BLaER1 (cell line): Measurements from ENCODE around the gene ATG7.
"Not testable (repeated sequence)": the region's sequence is repeated elsewhere in the genome, so short reads cannot be mapped to it uniquely, and the experiment has no call there.

ENCODE experiments used
- H3K27ac ChIP-seq: shearing (Covaris generic); formaldehyde crosslinking; 2 replicates; pipeline ENCODE4 v1.8.1; 2022
- H3K27me3 ChIP-seq: shearing (Covaris generic); formaldehyde crosslinking; 2 replicates; pipeline ENCODE4 v1.8.1; 2022
- H3K36me3 ChIP-seq: shearing (Covaris generic); formaldehyde crosslinking; 2 replicates; pipeline ENCODE4 v1.8.1; 2022
- H3K4me1 ChIP-seq: shearing (Covaris generic); formaldehyde crosslinking; 2 replicates; pipeline ENCODE4 v1.8.1; 2022
- H3K4me2 ChIP-seq: shearing (Covaris generic); formaldehyde crosslinking; 2 replicates; pipeline ENCODE4 v1.8.1; 2022
- H3K4me3 ChIP-seq: shearing (Covaris generic); formaldehyde crosslinking; 2 replicates; pipeline ENCODE4 v1.8.1; 2022
- H3K9ac ChIP-seq: shearing (Covaris generic); formaldehyde crosslinking; 2 replicates; pipeline ENCODE4 v1.8.1; 2022
- H3K9me3 ChIP-seq: shearing (Covaris generic); formaldehyde crosslinking; 2 replicates; pipeline ENCODE4 v1.8.1; 2022
- H4K20me1 ChIP-seq: shearing (Covaris generic); formaldehyde crosslinking; 2 replicates; pipeline ENCODE4 v1.8.1; 2022
- Cebpa-rat ChIP-seq: shearing (Covaris generic); IDR thresholded peaks from 2 replicates; pipeline ENCODE4 v1.8.1; 2022

Gene ATG7

GRCh38 chr3:11434017-11434526 is 161.9 kb downstream of the ATG7 start:
- no peak for TF ChIP-seq Cebpa-rat
- Histone ChIP-seq H3K4me2 (no peak overlapping the region), H4K20me1 (no peaks in the 10 kb centered on the region), H3K27me3 (no peaks in the 10 kb centered on the region), H3K27ac (no peak overlapping the region), H3K4me1 (no peaks in the 10 kb centered on the region), H3K9ac (no peak overlapping the region), H3K4me3 (no peak overlapping the region), H3K9me3 (no peaks in the 10 kb centered on the region), H3K36me3 (no peaks in the 10 kb centered on the region)

DNA sequence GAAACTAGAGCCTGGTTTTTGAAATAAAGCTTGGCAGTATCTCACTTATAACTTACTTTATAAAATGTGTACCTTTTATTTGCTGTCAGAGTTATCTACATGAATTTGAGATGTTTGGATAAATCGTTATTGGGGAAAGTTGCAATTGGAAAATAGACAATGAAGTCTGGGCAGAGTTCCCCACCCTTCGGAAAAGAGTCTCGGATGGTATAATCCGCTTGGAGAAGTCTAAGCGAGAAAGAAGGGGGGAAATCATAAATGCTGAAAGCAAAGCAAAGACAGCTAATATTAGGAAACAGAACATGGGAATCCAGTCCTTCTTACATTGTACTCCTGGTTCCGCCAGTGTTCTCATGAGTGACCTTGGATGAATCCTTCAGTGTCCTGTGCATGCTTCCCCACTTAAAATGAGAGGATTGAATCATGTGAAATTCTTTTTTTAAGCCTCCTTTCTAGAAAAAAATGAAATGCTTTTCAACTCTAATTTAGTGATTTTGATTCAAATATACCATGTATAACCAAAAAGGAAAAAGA is 162.4 kb downstream of the ATG7 start:
- H3K27me3 ChIP-seq, result no peaks in the 10 kb centered on the region
- no peak overlapping the region for H3K4me3 ChIP-seq
- TF ChIP-seq Cebpa-rat, result no peak
- no peaks in the 10 kb centered on the region for H3K9me3 ChIP-seq
- H3K4me1 ChIP-seq, result no peaks in the 10 kb centered on the region
- H4K20me1 ChIP-seq, result no peaks in the 10 kb centered on the region
- no peaks in the 10 kb centered on the region for H3K36me3 ChIP-seq
- H3K9ac ChIP-seq, result no peak overlapping the region
- H3K27ac ChIP-seq, result no peak overlapping the region
- no peak overlapping the region for H3K4me2 ChIP-seq

- no peaks in the 10 kb centered on the region for H3K4me1 ChIP-seq
- H3K9me3 ChIP-seq, result no peaks in the 10 kb centered on the region
- TF ChIP-seq Cebpa-rat, result no peak
- H3K27me3 ChIP-seq, result no peaks in the 10 kb centered on the region
- H3K4me2 ChIP-seq, result no peak overlapping the region
- no peaks in the 10 kb centered on the region for H4K20me1 ChIP-seq
- H3K27ac ChIP-seq, result no peak overlapping the region
- no peaks in the 10 kb centered on the region for H3K36me3 ChIP-seq
- H3K9ac ChIP-seq, result no peak overlapping the region
- H3K4me3 ChIP-seq, result no peak overlapping the region
Observed at GRCh38 chr3:11435440-11436165, 163.4 kb downstream of the ATG7 start.

DNA sequence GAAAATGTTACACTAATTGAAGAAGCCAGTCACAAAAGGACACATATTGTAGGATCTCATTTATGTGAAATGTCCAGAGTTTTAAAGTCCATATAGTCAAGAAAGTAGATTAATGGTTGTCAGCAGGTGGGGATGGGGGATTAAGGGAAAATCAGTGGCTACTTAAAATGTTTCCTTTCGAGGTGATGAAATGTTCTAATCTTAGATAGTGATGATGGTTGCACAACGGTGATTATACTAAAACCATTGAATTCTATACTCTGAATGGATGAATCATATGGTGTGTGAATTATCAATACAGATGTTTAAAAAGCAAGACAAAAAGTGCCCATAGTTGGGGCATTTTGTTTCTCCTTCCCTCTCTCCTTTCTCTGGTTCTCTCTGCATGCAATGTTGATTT is 164.6 kb downstream of the ATG7 start:
- H3K36me3 ChIP-seq, result peaks cover 2% of the 10 kb centered on the region; the same call in 1 of the 2 replicates
- H3K4me3 ChIP-seq, result no peak overlapping the region
- no peak overlapping the region for H3K9ac ChIP-seq
- no peak overlapping the region for H3K4me2 ChIP-seq
- H3K27ac ChIP-seq, result no peak overlapping the region
- no peaks in the 10 kb centered on the region for H3K27me3 ChIP-seq
- TF ChIP-seq Cebpa-rat, result no peak
- H3K9me3 ChIP-seq, result no peaks in the 10 kb centered on the region
- H3K4me1 ChIP-seq, result no peaks in the 10 kb centered on the region
- no peaks in the 10 kb centered on the region for H4K20me1 ChIP-seq

GRCh38 chr3:11437506-11437905 is 165.3 kb downstream of the ATG7 start:
- Histone ChIP-seq H3K27ac (no peak overlapping the region), H3K4me3 (no peak overlapping the region), H3K4me2 (no peak overlapping the region), H3K9me3 (no peaks in the 10 kb centered on the region), H3K27me3 (no peaks in the 10 kb centered on the region), H3K4me1 (no peaks in the 10 kb centered on the region), H3K36me3 (peaks cover 5% of the 10 kb centered on the region; the same call in 1 of the 2 replicates), H4K20me1 (no peaks in the 10 kb centered on the region), H3K9ac (no peak overlapping the region)
- TF ChIP-seq Cebpa-rat, result no peak

GRCh38 chr3:11438646-11439045 is 166.4 kb downstream of the ATG7 start:
- Histone ChIP-seq H3K4me2 (no peak overlapping the region), H3K4me1 (no peaks in the 10 kb centered on the region), H4K20me1 (no peaks in the 10 kb centered on the region), H3K9ac (no peak overlapping the region), H3K4me3 (no peak overlapping the region), H3K27me3 (no peaks in the 10 kb centered on the region), H3K9me3 (no peaks in the 10 kb centered on the region), H3K27ac (no peak overlapping the region), H3K36me3 (peaks cover 12% of the 10 kb centered on the region; the same call in 1 of the 2 replicates)
- no peak for TF ChIP-seq Cebpa-rat

- H3K4me1 ChIP-seq, H3K9me3 ChIP-seq, H4K20me1 ChIP-seq, H3K27me3 ChIP-seq, H3K27ac ChIP-seq, H3K9ac ChIP-seq, H3K4me3 ChIP-seq, H3K4me2 ChIP-seq: not testable (repeated sequence)
- peaks cover 18% of the 10 kb centered on the region; the same call in 1 of the 2 replicates for H3K36me3 ChIP-seq
Observed at GRCh38 chr3:11441346-11441745, 169.1 kb downstream of the ATG7 start.

DNA sequence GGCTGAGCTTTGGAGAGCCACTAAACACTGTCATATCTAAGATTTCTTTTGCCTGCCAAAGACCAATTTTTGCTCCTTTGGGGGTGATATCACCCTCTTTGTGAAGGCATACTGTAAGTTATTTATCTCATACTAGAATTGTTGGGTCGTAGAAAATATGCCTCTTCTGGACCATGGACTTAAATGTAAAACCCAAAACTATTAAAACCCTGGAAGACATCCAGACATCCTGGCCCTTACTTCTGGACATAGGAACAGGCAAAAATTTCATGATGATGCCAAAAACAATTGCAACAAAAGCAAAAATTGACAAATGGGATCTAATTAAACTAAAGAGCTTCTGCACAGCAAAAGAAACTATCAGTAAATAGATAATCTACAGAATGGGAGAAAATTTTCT is 172.2 kb downstream of the ATG7 start:
- Histone ChIP-seq H3K36me3 (peaks cover 29% of the 10 kb centered on the region; the same call in 1 of the 2 replicates), H3K27ac (no peak overlapping the region), H3K4me2 (no peak overlapping the region), H3K4me1 (no peaks in the 10 kb centered on the region), H3K27me3 (no peaks in the 10 kb centered on the region), H3K9ac (no peak overlapping the region), H3K9me3 (no peaks in the 10 kb centered on the region), H3K4me3 (no peak overlapping the region), H4K20me1 (no peaks in the 10 kb centered on the region)
- no peak for TF ChIP-seq Cebpa-rat

- not testable (repeated sequence) for H3K27me3 ChIP-seq, H3K4me3 ChIP-seq, H3K4me1 ChIP-seq, H3K27ac ChIP-seq, H4K20me1 ChIP-seq, H3K9ac ChIP-seq, H3K9me3 ChIP-seq, H3K4me2 ChIP-seq
- peaks cover 29% of the 10 kb centered on the region; the same call in 1 of the 2 replicates for H3K36me3 ChIP-seq
Observed at GRCh38 chr3:11445193-11445592, 173.0 kb downstream of the ATG7 start.

DNA sequence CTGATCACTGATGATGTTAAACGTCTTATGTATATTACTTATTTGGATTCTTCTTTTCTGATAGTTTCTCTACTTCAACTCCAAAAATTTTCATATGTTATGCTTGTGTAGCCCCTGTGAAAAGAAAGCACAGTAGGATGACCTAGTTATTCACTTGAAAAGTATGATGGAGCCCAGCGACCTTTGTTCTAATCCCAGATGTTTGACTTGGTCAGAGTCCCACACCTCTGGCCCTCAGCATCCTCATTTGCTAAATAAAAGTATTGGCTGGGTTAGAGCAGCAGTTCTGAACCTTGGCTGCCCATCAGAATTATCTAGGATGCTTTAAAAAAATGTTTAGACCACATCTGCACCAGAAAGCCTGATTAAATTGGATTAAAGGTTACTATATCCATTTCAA is 173.7 kb downstream of the ATG7 start:
- Histone ChIP-seq H3K4me3 (no peak overlapping the region), H3K4me2 (no peak overlapping the region), H3K27ac (no peak overlapping the region), H3K27me3 (no peaks in the 10 kb centered on the region), H3K36me3 (peaks cover 29% of the 10 kb centered on the region; the same call in 1 of the 2 replicates), H3K9ac (no peak overlapping the region), H4K20me1 (no peaks in the 10 kb centered on the region), H3K4me1 (no peaks in the 10 kb centered on the region), H3K9me3 (no peaks in the 10 kb centered on the region)
- no peak for TF ChIP-seq Cebpa-rat
